Endothelial cell of umbilical vein (primary cell): Measurements from ENCODE around the gene MSMB. TPM values are rescaled to one million over a fixed set of nuclear protein-coding genes. Genes with fewer than 3 reads are reported as not detected.

Source experiments
- BruUV-seq: library from RNA; stranded (reverse); fragments of 400-500 nt; replicated peaks from 2 replicates; lab custom pipeline; 2021; lab: Mats Ljungman, UMichigan
- CTCF ChIA-PET: fragments of 300-600, 350-600 bp; sonication (Branson Sonifier 250); formaldehyde crosslinking; loops from one replicate; lab custom pipeline; 2021; ENCODE audit warnings: antibody characterized with exemption, inconsistent platforms; lab: Charles Lee
- POLR2A ChIA-PET: fragments of 300-600, 350-600 bp; sonication (Branson Sonifier 250); formaldehyde crosslinking; loops from one replicate; lab custom pipeline; 2021; ENCODE audit warnings: antibody characterized with exemption, inconsistent platforms; lab: Charles Lee
- DNase-seq: peaks from one replicate; pipeline ENCODE4 v3.0.0-alpha.2; 2011; ENCODE audit warnings: low read depth, low spot score
- FAIRE-seq: peaks from 2 replicates; lab custom pipeline; 2011; peaks lifted over from hg19 to GRCh38; lab: Jason Lieb, UNC
- H2AFZ ChIP-seq: 2 replicates; pipeline ENCODE4 v1.6.0; 2012; ENCODE audit warnings: low read depth, low read length, control low read depth, inconsistent platforms
- H3K27ac ChIP-seq: 2 replicates; pipeline ENCODE4 v1.5.1; 2011; ENCODE audit warnings: low read depth, mild to moderate bottlenecking, control low read depth, low read length, moderate library complexity; ENCODE audit not compliant: insufficient read depth
- H3K27me3 ChIP-seq, 2 experiments: 2 replicates each; pipeline versions ENCODE4 v1.6.0 to v1.6.1; 2011; ENCODE audit warnings: low read length in 2 of 2, mixed read lengths in 1 of 2; ENCODE audit not compliant: control insufficient read depth in 2 of 2, insufficient read depth in 2 of 2
- H3K36me3 ChIP-seq, 2 experiments: 2 replicates in 1 of 2; 3 replicates in 1 of 2; pipeline ENCODE4 v1.5.1; 2011; ENCODE audit warnings: low read length in 2 of 2, mild to moderate bottlenecking in 1 of 2, moderate library complexity in 1 of 2; ENCODE audit not compliant: control insufficient read depth in 2 of 2, insufficient read depth in 2 of 2; ENCODE audit errors: extremely low read depth in 1 of 2
- H3K4me1 ChIP-seq: 3 replicates; pipeline ENCODE4 v1.5.1; 2011; ENCODE audit warnings: mild to moderate bottlenecking, low read length; ENCODE audit not compliant: control insufficient read depth, insufficient read depth; ENCODE audit errors: extremely low read depth
- H3K4me2 ChIP-seq: 2 replicates; pipeline ENCODE4 v1.6.1; 2011; ENCODE audit warnings: low read length, control low read depth, mixed read lengths; ENCODE audit not compliant: insufficient read depth
- H3K4me3 ChIP-seq, 3 experiments: fragments of 200-600 bp in 1 of 3; sonication (generic), shearing (Covaris generic) in 1 of 3; replicated peaks in 1 of 3; 2 replicates each; pipeline ENCODE4 v1.5.1; 2011 to 2016; ENCODE audit warnings: control low read depth in 3 of 3, low read length in 3 of 3, mild to moderate bottlenecking in 2 of 3, inconsistent platforms in 1 of 3, low read depth in 1 of 3, moderate library complexity in 1 of 3; ENCODE audit not compliant: insufficient read depth in 1 of 3
- H3K79me2 ChIP-seq: 2 replicates; pipeline ENCODE4 v1.6.0; 2012; ENCODE audit warnings: low read length, inconsistent platforms; ENCODE audit not compliant: control insufficient read depth, insufficient read depth
- H3K9ac ChIP-seq: replicated peaks from 2 replicates; pipeline ENCODE3; 2011; ENCODE audit warnings: low read length, control low read depth; ENCODE audit not compliant: insufficient read depth; ENCODE audit errors: extremely low read depth
- H3K9me1 ChIP-seq: replicated peaks from 3 replicates; pipeline ENCODE4 v1.6.0; 2011; ENCODE audit warnings: mild to moderate bottlenecking, low read length; ENCODE audit not compliant: control insufficient read depth, insufficient read depth; ENCODE audit errors: extremely low read depth
- H3K9me3 ChIP-seq: replicated peaks from 2 replicates; pipeline ENCODE4 v1.5.1; 2012; ENCODE audit warnings: low read length, inconsistent platforms; ENCODE audit not compliant: control insufficient read depth, insufficient read depth
- H4K20me1 ChIP-seq: replicated peaks from 2 replicates; pipeline ENCODE3; 2011; ENCODE audit warnings: mild to moderate bottlenecking, low read length; ENCODE audit not compliant: control insufficient read depth, insufficient read depth; ENCODE audit errors: extremely low read depth
- EZH2 ChIP-seq: IDR thresholded peaks from 2 replicates; pipeline ENCODE4 v1.6.1; 2012; ENCODE audit warnings: borderline replicate concordance, low read depth, mild to moderate bottlenecking, moderate library complexity, low read length, inconsistent platforms; ENCODE audit not compliant: severe bottlenecking
- FOS ChIP-seq: IDR thresholded peaks from 2 replicates; pipeline ENCODE4 v1.6.1; 2011; ENCODE audit warnings: mild to moderate bottlenecking, low read length, moderate library complexity, borderline replicate concordance; ENCODE audit not compliant: insufficient read depth
- GATA2 ChIP-seq: IDR thresholded peaks from 2 replicates; pipeline ENCODE4 v1.7.0; 2011; ENCODE audit warnings: low read depth, mild to moderate bottlenecking, moderate library complexity, mixed read lengths, low read length; ENCODE audit not compliant: insufficient read length, insufficient read depth
- JUN ChIP-seq: IDR thresholded peaks from 2 replicates; pipeline ENCODE4 v1.6.1; 2011; ENCODE audit warnings: borderline replicate concordance, low read depth; ENCODE audit not compliant: insufficient read length, insufficient read depth
- MYC ChIP-seq: IDR thresholded peaks from one replicate; pipeline ENCODE4 v1.6.1; 2011; ENCODE audit warnings: mild to moderate bottlenecking, low read depth, low read length
- POLR2A ChIP-seq: IDR thresholded peaks from 2 replicates; pipeline ENCODE4 v1.6.1; 2012; ENCODE audit warnings: low read depth, mild to moderate bottlenecking, control low read depth, low read length
- POLR2AphosphoS5 ChIP-seq: IDR thresholded peaks from 2 replicates; pipeline ENCODE4 v1.6.1; 2012; ENCODE audit warnings: low read depth, mild to moderate bottlenecking, control low read depth, low read length, moderate library complexity; ENCODE audit not compliant: insufficient read depth
- dilution Hi-C: fragments of 300-500 bp; cut with MboI; formaldehyde crosslinking; loops from one replicate; pipeline ENCODE4 v1.15.0; 2019; ENCODE audit warnings: low sequenced_read_pairs; ENCODE audit not compliant: extremely low pct_ligation_motif_present
- intact Hi-C: fragments of 100-400 bp; cut with micrococcal nuclease; formaldehyde crosslinking; loops from one replicate; pipeline ENCODE4 v1.10.0; 2022
- polyA plus RNA-seq, 4 experiments: library from polyadenylated mRNA; depleted of rRNA in 3 of 4; stranded (reverse) in 3 of 4; unstranded in 1 of 4; fragments of >200 nt; gene quantifications; 2 replicates each; pipeline versions ENCODE4 v1.2.1 to v1.2.3, GENCODE V29; 2011 to 2012; ENCODE audit warnings: missing spikeins in 1 of 4
- total RNA-seq: library from RNA; stranded (reverse); gene quantifications from 2 replicates; pipeline ENCODE4 v1.2.3, GENCODE V29; 2021
- TF ChIP-seq, protein P1 (sequence below), 2 donors: IDR thresholded peaks; 1 replicate in 1 of 2; 2 replicates in 1 of 2; pipeline ENCODE4 v1.5.1; 2011; ENCODE audit warnings: low read length in 2 of 2, mild to moderate bottlenecking in 2 of 2, moderate library complexity in 2 of 2, control low read depth in 1 of 2, inconsistent platforms in 1 of 2, low read depth in 1 of 2; ENCODE audit not compliant: insufficient read depth in 1 of 2; ENCODE audit errors: extremely low read depth in 1 of 2
- TF ChIP-seq, protein P2 (sequence below): IDR thresholded peaks from 2 replicates; pipeline ENCODE4 v1.6.1; 2011; ENCODE audit not compliant: insufficient read depth, insufficient read length

Gene MSMB
- total and polyA plus RNA-seq, 2 donors (not counting 3 experiments of a cell fraction or from before 2014, with no cell fraction given) = not detected

DNA sequence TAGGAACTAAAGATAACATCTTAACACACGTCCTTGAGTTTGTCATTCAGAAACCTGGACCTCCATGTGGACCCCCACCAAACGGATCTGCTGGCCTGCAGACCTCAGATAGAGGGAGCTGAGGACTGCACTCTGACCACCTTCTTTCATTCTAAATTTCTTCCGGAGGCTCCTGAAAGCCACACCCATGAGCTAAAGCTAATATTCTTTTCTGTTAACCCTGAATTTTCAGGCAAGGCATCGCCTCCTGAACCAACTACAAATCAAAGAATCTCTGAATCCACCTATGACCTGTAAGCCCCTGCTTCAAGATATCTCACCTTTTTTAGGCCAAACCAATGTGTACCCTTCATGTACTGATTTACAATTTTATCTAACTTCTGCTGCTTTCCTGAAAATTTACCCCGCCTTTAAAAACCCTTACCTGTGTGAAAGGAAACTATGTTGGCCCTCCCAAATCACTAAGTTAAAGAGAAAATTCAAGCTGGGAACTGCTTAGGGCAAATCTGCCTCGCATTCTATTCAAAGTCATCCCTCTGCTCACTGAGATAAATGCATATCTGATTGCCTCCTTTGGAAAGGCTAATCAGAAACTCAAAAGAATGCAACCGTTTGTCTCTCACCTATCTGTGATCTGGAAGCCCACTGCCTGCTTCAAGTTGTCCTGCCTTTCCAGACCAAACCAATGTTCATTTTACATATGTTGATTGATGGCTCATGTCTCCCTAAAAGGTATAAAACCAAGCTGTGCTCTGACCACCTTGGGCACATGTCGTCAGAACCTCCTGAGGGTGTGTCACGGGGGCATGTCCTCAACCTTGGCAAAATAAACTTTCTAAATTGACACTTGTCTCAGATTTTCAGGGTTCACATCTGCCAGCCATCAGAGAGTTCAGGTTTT is 7.7 kb upstream of the MSMB start:
- Histone ChIP-seq H4K20me1 (no peaks in the 10 kb centered on the region), H3K9me3 (no peaks in the 10 kb centered on the region), H3K27me3 (peaks cover 0 to 3% of the 10 kb centered on the region in 2 experiments), H3K79me2 (no peaks in the 10 kb centered on the region), H3K4me1 (no peaks in the 10 kb centered on the region), H3K36me3 (no peaks in the 10 kb centered on the region), H3K4me3 (no peak overlapping the region), H3K4me2 (no peak overlapping the region), H3K9me1 (no peaks in the 10 kb centered on the region), H3K27ac (no peak overlapping the region), H2AFZ (no peak overlapping the region), H3K9ac (no peak overlapping the region)
- dilution Hi-C loops (no loop called here), intact Hi-C loops (no loop called here)
- FAIRE-seq (no peak), DNase-seq (no peak)
- TF ChIP-seq, protein P1, sequence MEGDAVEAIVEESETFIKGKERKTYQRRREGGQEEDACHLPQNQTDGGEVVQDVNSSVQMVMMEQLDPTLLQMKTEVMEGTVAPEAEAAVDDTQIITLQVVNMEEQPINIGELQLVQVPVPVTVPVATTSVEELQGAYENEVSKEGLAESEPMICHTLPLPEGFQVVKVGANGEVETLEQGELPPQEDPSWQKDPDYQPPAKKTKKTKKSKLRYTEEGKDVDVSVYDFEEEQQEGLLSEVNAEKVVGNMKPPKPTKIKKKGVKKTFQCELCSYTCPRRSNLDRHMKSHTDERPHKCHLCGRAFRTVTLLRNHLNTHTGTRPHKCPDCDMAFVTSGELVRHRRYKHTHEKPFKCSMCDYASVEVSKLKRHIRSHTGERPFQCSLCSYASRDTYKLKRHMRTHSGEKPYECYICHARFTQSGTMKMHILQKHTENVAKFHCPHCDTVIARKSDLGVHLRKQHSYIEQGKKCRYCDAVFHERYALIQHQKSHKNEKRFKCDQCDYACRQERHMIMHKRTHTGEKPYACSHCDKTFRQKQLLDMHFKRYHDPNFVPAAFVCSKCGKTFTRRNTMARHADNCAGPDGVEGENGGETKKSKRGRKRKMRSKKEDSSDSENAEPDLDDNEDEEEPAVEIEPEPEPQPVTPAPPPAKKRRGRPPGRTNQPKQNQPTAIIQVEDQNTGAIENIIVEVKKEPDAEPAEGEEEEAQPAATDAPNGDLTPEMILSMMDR (IDR thresholded peaks at IDR 0.05; ENCODE audit: extremely low read depth in 1 of 2, insufficient read depth in 1 of 2, low read depth in 1 of 2, low read length in 2 of 2) = no peak
- no TSS peak for BruUV-seq
- POLR2A ChIA-PET = no interaction called here
- CTCF ChIA-PET = no interaction called here

DNA sequence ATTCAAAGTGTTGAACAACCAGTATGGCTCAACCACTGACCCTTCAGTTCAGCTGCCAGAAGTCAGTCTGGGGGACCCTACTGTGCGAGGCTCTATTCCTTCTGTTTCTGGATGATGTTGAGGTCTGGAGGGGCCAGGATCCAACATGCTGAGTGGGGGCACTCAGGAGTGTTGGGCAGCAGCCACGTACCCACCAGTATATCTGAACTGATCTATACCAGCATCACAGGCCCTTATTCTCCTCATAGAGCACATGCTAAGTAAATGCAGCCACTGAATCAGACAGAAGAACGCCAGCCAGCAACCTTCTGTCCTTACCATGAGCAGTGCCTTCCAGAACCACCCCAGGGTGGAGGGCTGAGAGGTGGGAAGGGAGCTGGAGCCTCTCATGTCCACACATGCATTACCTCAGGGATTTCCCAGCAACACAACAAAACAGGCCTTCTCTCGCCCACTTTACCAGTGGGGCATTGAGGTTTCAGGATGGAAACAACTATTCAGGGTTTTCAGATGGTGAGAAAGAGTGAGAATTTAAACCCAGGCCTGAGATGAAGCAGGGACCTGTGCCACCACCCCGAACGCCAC is 6.8 kb upstream of the MSMB start:
- FAIRE-seq (no peak), DNase-seq (no peak)
- Histone ChIP-seq H2AFZ (no peak overlapping the region), H3K79me2 (no peaks in the 10 kb centered on the region), H3K9me1 (no peaks in the 10 kb centered on the region), H3K4me1 (no peaks in the 10 kb centered on the region), H3K27ac (no peak overlapping the region), H3K9ac (no peak overlapping the region), H3K4me2 (no peak overlapping the region), H3K27me3 (peaks cover 0 to 3% of the 10 kb centered on the region in 2 experiments), H3K4me3 (no peak overlapping the region), H3K9me3 (no peaks in the 10 kb centered on the region), H3K36me3 (no peaks in the 10 kb centered on the region), H4K20me1 (no peaks in the 10 kb centered on the region)
- dilution Hi-C loops = no loop called here
- CTCF ChIA-PET = no interaction called here
- intact Hi-C loops = no loop called here
- no TSS peak for BruUV-seq
- POLR2A ChIA-PET = no interaction called here
- TF ChIP-seq, protein P2, sequence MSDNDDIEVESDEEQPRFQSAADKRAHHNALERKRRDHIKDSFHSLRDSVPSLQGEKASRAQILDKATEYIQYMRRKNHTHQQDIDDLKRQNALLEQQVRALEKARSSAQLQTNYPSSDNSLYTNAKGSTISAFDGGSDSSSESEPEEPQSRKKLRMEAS = no peak
- TF ChIP-seq EZH2 (no peak), JUN (no peak), MYC (no peak), POLR2AphosphoS5 (no peak), POLR2A (no peak), FOS (no peak), GATA2 (no peak)
- TF ChIP-seq, protein P1 (IDR thresholded peaks at IDR 0.05; ENCODE audit: extremely low read depth in 1 of 2, insufficient read depth in 1 of 2, low read depth in 1 of 2, low read length in 2 of 2) = no peak
